ENCODE measurements around the gene PNPLA2. TPM values are rescaled to one million over a fixed set of nuclear protein-coding genes. Genes with fewer than 3 reads are reported as not detected.

The PNPLA2 gene
- total RNA-seq, 4 donors from 2014 or later = 58.9 to 93.3 (median 91.7) TPM

- DNase-seq (no peak), ATAC-seq (no peak)
- H3K36me3 ChIP-seq = peaks cover 0 to 8% of the 10 kb centered on the region in 2 donors
- no peaks in the 10 kb centered on the region for H3K4me1 ChIP-seq
- in situ Hi-C loops (cut with MboI; ENCODE audit: low sequenced_read_pairs in 4 of 4) = no loop called here
- no peaks in the 10 kb centered on the region for H3K27me3 ChIP-seq
- no peak overlapping the region for H3K4me3 ChIP-seq
- no peaks in the 10 kb centered on the region for H3K9me3 ChIP-seq
- TF ChIP-seq CTCF (IDR thresholded peaks at IDR 0.05 in 4 of 5, conservative IDR thresholded peaks at IDR 0.05 in 1 of 5) = no peak
- no peak for TF ChIP-seq POLR2A (IDR thresholded peaks at IDR 0.05)
- intact Hi-C loops (cut with DNase I; ENCODE audit: low total_unique reads) = no loop called here
- H3K27ac ChIP-seq = no peak overlapping the region
Observed at GRCh38 chr11:866481-866880, 47.8 kb downstream of the PNPLA2 start.

- no peak overlapping the region for H3K27ac ChIP-seq
- in situ Hi-C loops (cut with MboI; ENCODE audit: low sequenced_read_pairs in 4 of 4) = no loop called here
- H3K4me3 ChIP-seq = no peak overlapping the region
- TF ChIP-seq CTCF (IDR thresholded peaks at IDR 0.05 in 4 of 5, conservative IDR thresholded peaks at IDR 0.05 in 1 of 5) (no peak), POLR2A (IDR thresholded peaks at IDR 0.05) (no peak)
- no peak for DNase-seq
- intact Hi-C loops (cut with DNase I; ENCODE audit: low total_unique reads) = no loop called here
- peaks cover 0 to 8% of the 10 kb centered on the region in 2 donors for H3K36me3 ChIP-seq
- ATAC-seq = no peak
- no peaks in the 10 kb centered on the region for H3K9me3 ChIP-seq
- no peaks in the 10 kb centered on the region for H3K27me3 ChIP-seq
- no peaks in the 10 kb centered on the region for H3K4me1 ChIP-seq
Observed at GRCh38 chr11:867856-868358, 49.2 kb downstream of the PNPLA2 start.

GRCh38 chr11:868394-868793 is 49.7 kb downstream of the PNPLA2 start:
- Histone ChIP-seq H3K27ac (no peak overlapping the region), H3K9me3 (no peaks in the 10 kb centered on the region), H3K27me3 (no peaks in the 10 kb centered on the region), H3K4me1 (no peaks in the 10 kb centered on the region), H3K36me3 (peaks cover 0 to 8% of the 10 kb centered on the region in 2 donors), H3K4me3 (no peak overlapping the region)
- TF ChIP-seq POLR2A (IDR thresholded peaks at IDR 0.05) (no peak), CTCF (IDR thresholded peaks at IDR 0.05 in 4 of 5, conservative IDR thresholded peaks at IDR 0.05 in 1 of 5) (no peak)
- no peak for DNase-seq
- in situ Hi-C loops (cut with MboI; ENCODE audit: low sequenced_read_pairs in 4 of 4) = no loop called here
- intact Hi-C loops (cut with DNase I; ENCODE audit: low total_unique reads) = no loop called here
- ATAC-seq = no peak

GRCh38 chr11:868802-869201 is 50.1 kb downstream of the PNPLA2 start:
- no peak overlapping the region for H3K27ac ChIP-seq
- no peak overlapping the region for H3K4me3 ChIP-seq
- no peaks in the 10 kb centered on the region for H3K27me3 ChIP-seq
- DNase-seq (no peak), ATAC-seq (no peak)
- H3K4me1 ChIP-seq = no peaks in the 10 kb centered on the region
- peaks cover 0 to 7% of the 10 kb centered on the region in 2 donors for H3K36me3 ChIP-seq
- TF ChIP-seq POLR2A (IDR thresholded peaks at IDR 0.05) (no peak), CTCF (IDR thresholded peaks at IDR 0.05 in 4 of 5, conservative IDR thresholded peaks at IDR 0.05 in 1 of 5) (no peak)
- no peaks in the 10 kb centered on the region for H3K9me3 ChIP-seq
- intact Hi-C loops (cut with DNase I; ENCODE audit: low total_unique reads) (no loop called here), in situ Hi-C loops (cut with MboI; ENCODE audit: low sequenced_read_pairs in 4 of 4) (no loop called here)

Data from gastrocnemius medialis (tissue), 4 donors.